HCT116 (cell line): Measurements from ENCODE around the gene SORBS1. TPM values are rescaled to one million over a fixed set of nuclear protein-coding genes. Genes with fewer than 3 reads are reported as not detected.

Experiments
- ATAC-seq: fragments of 200-7000 bp; cut with Tn5 transposase; 2 replicates; pipeline ENCODE4 v1.9.1; 2020; ENCODE audit warnings: mild to moderate bottlenecking, moderate library complexity
- BruUV-seq: library from RNA; stranded (reverse); fragments of 400-500 nt; replicated peaks from 2 replicates; lab custom pipeline; 2021; lab: Mats Ljungman, UMichigan
- CTCF ChIA-PET: fragments of 300-600 bp; sonication (Branson Sonifier 250); formaldehyde crosslinking; loops from one replicate; lab custom pipeline; 2021; ENCODE audit warnings: antibody characterized with exemption; lab: Charles Lee
- POLR2A ChIA-PET: fragments of 300-600, 350-600 bp; sonication (Branson Sonifier 250); formaldehyde crosslinking; loops from one replicate; lab custom pipeline; 2021; ENCODE audit warnings: antibody characterized with exemption; lab: Charles Lee
- RAD21 ChIA-PET, 2 experiments: fragments of 300-600 bp; sonication (Branson Sonifier 250); formaldehyde crosslinking; loops; one replicate each; lab custom pipeline; 2023; ENCODE audit warnings: low total read pairs in 2 of 2; ENCODE audit not compliant: uncharacterized antibody in 2 of 2, unreplicated experiment in 2 of 2, low non-redundant PET in 1 of 2; lab: Charles Lee
- DNase-seq: peaks from one replicate; pipeline ENCODE4 v3.0.0-alpha.2; 2010; ENCODE audit warnings: low read depth, low spot score
- H2AFZ ChIP-seq: fragments of 200-600 bp; shearing (Covaris generic), sonication (generic); 2 replicates; pipeline ENCODE4 v1.6.1; 2017; ENCODE audit warnings: low read depth, mixed run types, mixed read lengths, antibody characterized with exemption, low read length; ENCODE audit not compliant: poor library complexity, severe bottlenecking
- H3K27ac ChIP-seq: 2 replicates; pipeline ENCODE4 v1.5.1; 2012; ENCODE audit warnings: low read depth, low read length
- H3K27me3 ChIP-seq: fragments of 200-600 bp; sonication (generic); 2 replicates; pipeline ENCODE4 v1.6.1; 2016; ENCODE audit warnings: mixed run types, low read length, mixed read lengths; ENCODE audit not compliant: insufficient read depth
- H3K36me3 ChIP-seq, 2 experiments: fragments of 200-500 bp in 1 of 2; fragments of 200-600 bp in 1 of 2; sonication (Bioruptor generic) in 1 of 2; sonication (generic) in 1 of 2; 2 replicates each; pipeline versions ENCODE4 v1.5.1 to v1.6.1; 2014 to 2016; ENCODE audit warnings: low read length in 2 of 2, inconsistent platforms in 1 of 2, mixed read lengths in 1 of 2, mixed run types in 1 of 2; ENCODE audit not compliant: insufficient read depth in 2 of 2, control insufficient read depth in 1 of 2
- H3K4me1 ChIP-seq, 2 experiments: fragments of 200-600 bp in 1 of 2; sonication (generic) in 1 of 2; 2 replicates each; pipeline versions ENCODE4 v1.5.1 to v1.6.1; 2012 to 2017; ENCODE audit warnings: low read length in 2 of 2, inconsistent platforms in 1 of 2, mild to moderate bottlenecking in 1 of 2, mixed read lengths in 1 of 2, mixed run types in 1 of 2, moderate library complexity in 1 of 2; ENCODE audit not compliant: insufficient read depth in 2 of 2, control insufficient read depth in 1 of 2
- H3K4me2 ChIP-seq: fragments of 200-600 bp; sonication (generic); 2 replicates; pipeline ENCODE4 v1.6.1; 2017; ENCODE audit warnings: mixed run types, low read length, mixed read lengths
- H3K4me3 ChIP-seq, 2 experiments: fragments of 200-600 bp in 1 of 2; sonication (generic) in 1 of 2; replicated peaks in 1 of 2; 2 replicates each; pipeline ENCODE4 v1.5.1; 2011 to 2016; ENCODE audit warnings: low read length in 2 of 2, control low read depth in 1 of 2, low read depth in 1 of 2, mild to moderate bottlenecking in 1 of 2, mixed read lengths in 1 of 2, mixed run types in 1 of 2
- H3K79me2 ChIP-seq: fragments of 200-600 bp; sonication (generic); 2 replicates; pipeline ENCODE4 v1.6.1; 2017; ENCODE audit warnings: mild to moderate bottlenecking, mixed run types, low read length, moderate library complexity, mixed read lengths; ENCODE audit not compliant: insufficient read depth
- H3K9ac ChIP-seq: fragments of 200-600 bp; sonication (generic); 2 replicates; pipeline ENCODE4 v1.6.1; 2016; ENCODE audit warnings: low read length, mixed read lengths
- H3K9me2 ChIP-seq: fragments of 200-600 bp; sonication (generic), shearing (Covaris generic); 2 replicates; pipeline ENCODE4 v1.6.1; 2017; ENCODE audit warnings: mixed run types, mild to moderate bottlenecking, moderate library complexity; ENCODE audit not compliant: insufficient read depth
- H3K9me3 ChIP-seq, 2 experiments: fragments of 200-500 bp in 1 of 2; fragments of 200-600 bp in 1 of 2; sonication (Bioruptor generic) in 1 of 2; sonication (generic) in 1 of 2; 2 replicates each; pipeline ENCODE4 v1.6.1; 2014 to 2017; ENCODE audit warnings: low read length in 2 of 2, mixed read lengths in 2 of 2, inconsistent platforms in 1 of 2, low read depth in 1 of 2, mild to moderate bottlenecking in 1 of 2, mixed run types in 1 of 2, moderate library complexity in 1 of 2; ENCODE audit not compliant: control insufficient read depth in 1 of 2, insufficient read depth in 1 of 2
- H4K20me1 ChIP-seq: fragments of 200-600 bp; sonication (generic), shearing (Covaris generic); 2 replicates; pipeline ENCODE4 v1.6.1; 2017; ENCODE audit warnings: mixed run types, mild to moderate bottlenecking, moderate library complexity; ENCODE audit not compliant: insufficient read depth
- CEBPB ChIP-seq: IDR thresholded peaks from 2 replicates; pipeline ENCODE4 v1.6.1; 2012; ENCODE audit warnings: low read depth
- CTCF ChIP-seq, 3 experiments: fragments of 200-600 bp in 1 of 3; sonication (generic) in 1 of 3; IDR thresholded peaks in 2 of 3; conservative IDR thresholded peaks in 1 of 3; 2 replicates each; pipeline ENCODE4 v1.5.1; 2012 to 2017; ENCODE audit warnings: low read depth in 2 of 3, low read length in 2 of 3, antibody characterized with exemption in 1 of 3, borderline replicate concordance in 1 of 3, control low read depth in 1 of 3, mild to moderate bottlenecking in 1 of 3, mixed read lengths in 1 of 3, mixed run types in 1 of 3, moderate library complexity in 1 of 3; ENCODE audit not compliant: insufficient read depth in 1 of 3
- EGR1 ChIP-seq: IDR thresholded peaks from 2 replicates; pipeline ENCODE4 v1.6.1; 2012; ENCODE audit warnings: low read depth
- ELF1 ChIP-seq: IDR thresholded peaks from 2 replicates; pipeline ENCODE4 v1.6.1; 2012; ENCODE audit warnings: low read depth, borderline replicate concordance
- EZH2 ChIP-seq: fragments of 200-600 bp; sonication (generic); IDR thresholded peaks from 2 replicates; pipeline ENCODE4 v1.6.1; 2017; ENCODE audit warnings: antibody characterized with exemption, mixed run types
- EZH2phosphoT487 ChIP-seq: fragments of 200-600 bp; IDR thresholded peaks from 2 replicates; pipeline ENCODE4 v1.6.1; 2018; ENCODE audit warnings: antibody characterized with exemption, borderline replicate concordance
- FOSL1 ChIP-seq: IDR thresholded peaks from 2 replicates; pipeline ENCODE4 v1.6.1; 2012; ENCODE audit warnings: low read depth
- JUND ChIP-seq: IDR thresholded peaks from 2 replicates; pipeline ENCODE4 v1.6.1; 2012
- MAX ChIP-seq: IDR thresholded peaks from 2 replicates; pipeline ENCODE4 v1.6.1; 2012
- POLR2A ChIP-seq: IDR thresholded peaks from 2 replicates; pipeline ENCODE4 v1.7.0; 2011; ENCODE audit warnings: borderline replicate concordance; ENCODE audit not compliant: insufficient read depth, insufficient read length; ENCODE audit errors: extremely low read depth
- POLR2AphosphoS5 ChIP-seq: IDR thresholded peaks from 2 replicates; pipeline ENCODE4 v1.6.1; 2011; ENCODE audit warnings: mild to moderate bottlenecking, low read depth, low read length, moderate library complexity
- REST ChIP-seq: IDR thresholded peaks from 2 replicates; pipeline ENCODE4 v1.6.1; 2012; ENCODE audit warnings: low read depth
- SIN3A ChIP-seq: IDR thresholded peaks from 2 replicates; pipeline ENCODE4 v1.6.1; 2012; ENCODE audit warnings: low read depth
- SP1 ChIP-seq: IDR thresholded peaks from 2 replicates; pipeline ENCODE4 v1.6.1; 2012; ENCODE audit warnings: low read depth
- SRF ChIP-seq: IDR thresholded peaks from 2 replicates; pipeline ENCODE4 v1.6.1; 2012; ENCODE audit warnings: low read depth
- TCF7L2 ChIP-seq: IDR thresholded peaks from 2 replicates; pipeline ENCODE4 v1.7.0; 2011; ENCODE audit warnings: borderline replicate concordance, inconsistent platforms; ENCODE audit not compliant: insufficient read depth, insufficient read length; ENCODE audit errors: extremely low read depth
- YY1 ChIP-seq: IDR thresholded peaks from 2 replicates; pipeline ENCODE4 v1.6.1; 2011; ENCODE audit warnings: low read length, low read depth, moderate library complexity, mild to moderate bottlenecking; ENCODE audit not compliant: insufficient replicate concordance; ENCODE audit errors: extremely low read depth
- ZFX ChIP-seq: fragments of 450-650 bp; IDR thresholded peaks from 2 replicates; pipeline ENCODE4 v1.6.1; 2017
- ZNF274 ChIP-seq: fragments of 200-500 bp; sonication (Bioruptor generic); IDR thresholded peaks from 2 replicates; pipeline ENCODE4 v1.6.1; 2014; ENCODE audit warnings: mild to moderate bottlenecking, low read depth, low read length, inconsistent platforms
- intact Hi-C: fragments of 100-400 bp; cut with micrococcal nuclease; formaldehyde crosslinking; loops from 2 replicates; pipeline ENCODE4 v1.10.0; 2022
- total RNA-seq: library from RNA; stranded (reverse); gene quantifications from one replicate; pipeline ENCODE4 v1.2.1, GENCODE V29; 2021; ENCODE audit not compliant: unreplicated experiment

SORBS1 gene
- total RNA-seq, 1 experiment from 2014 or later, result 3.4 TPM

GRCh38 chr10:95281206-95281605 lies 280.0 kb downstream of the SORBS1 start:
- no peak for TF ChIP-seq REST
- TF ChIP-seq ZFX, result no peak
- no peak for TF ChIP-seq EGR1
- no peak for TF ChIP-seq JUND
- TF ChIP-seq FOSL1, result no peak
- no peak for TF ChIP-seq POLR2A
- TF ChIP-seq YY1, result no peak
- no peak for TF ChIP-seq EZH2
- no peak for TF ChIP-seq SIN3A
- TF ChIP-seq ELF1, result no peak
- no peak for TF ChIP-seq ZNF274
- TF ChIP-seq SRF, result no peak
- TF ChIP-seq CEBPB, result no peak
- TF ChIP-seq TCF7L2, result no peak
- TF ChIP-seq POLR2AphosphoS5, result no peak
- no peak for TF ChIP-seq EZH2phosphoT487
- no peak for TF ChIP-seq CTCF (IDR thresholded peaks at IDR 0.05 in 2 of 3, conservative IDR thresholded peaks at IDR 0.05 in 1 of 3; ENCODE audit: borderline replicate concordance in 1 of 3, insufficient read depth in 1 of 3, low read depth in 2 of 3, low read length in 2 of 3)
- TF ChIP-seq SP1, result no peak
- TF ChIP-seq MAX, result no peak
- TF ChIP-seq, all 23 proteins: peak for 0
- no TSS peak for BruUV-seq
- ChIA-PET RAD21 (no interaction called here), CTCF (interaction anchor here (0.7 kb wide), 1 partner anchor 16 kb away, joined by 3 read pairs; no protein-coding TSS in a partner anchor), POLR2A (no interaction called here)
- Histone ChIP-seq H4K20me1 (no peaks in the 10 kb centered on the region), H3K9me3 (no peaks in the 10 kb centered on the region), H3K27ac (no peak overlapping the region), H3K79me2 (peaks cover 64% of the 10 kb centered on the region), H2AFZ (no peak overlapping the region), H3K4me2 (no peak overlapping the region), H3K9me2 (no peaks in the 10 kb centered on the region), H3K36me3 (no peaks in the 10 kb centered on the region), H3K4me1 (peaks cover 0 to 6% of the 10 kb centered on the region in 2 experiments; a peak in 1 of 4 replicates), H3K4me3 (no peak overlapping the region), H3K27me3 (no peaks in the 10 kb centered on the region), H3K9ac (no peak overlapping the region)
- intact Hi-C loops, result no loop called here
- DNase-seq (no peak), ATAC-seq (no peak)
